SH-SY5Y (cell line): Measurements from ENCODE around the gene CSNK1E.

Experiments used
- GATA2 ChIP-seq: IDR thresholded peaks from 2 replicates; pipeline ENCODE4 v1.6.1; 2011; ENCODE audit warnings: mild to moderate bottlenecking, low read depth, low read length
- GATA3 ChIP-seq: IDR thresholded peaks from 2 replicates; pipeline ENCODE4 v1.6.1; 2011; ENCODE audit warnings: low read depth, mild to moderate bottlenecking, low read length, moderate library complexity

- TF ChIP-seq GATA2 (no peak), GATA3 (no peak)
Measured at GRCh38 chr22:38243007-38243765, 74.0 kb downstream of the CSNK1E start.
